ENCODE measurements around the gene NAA10.

The NAA10 gene

DNA sequence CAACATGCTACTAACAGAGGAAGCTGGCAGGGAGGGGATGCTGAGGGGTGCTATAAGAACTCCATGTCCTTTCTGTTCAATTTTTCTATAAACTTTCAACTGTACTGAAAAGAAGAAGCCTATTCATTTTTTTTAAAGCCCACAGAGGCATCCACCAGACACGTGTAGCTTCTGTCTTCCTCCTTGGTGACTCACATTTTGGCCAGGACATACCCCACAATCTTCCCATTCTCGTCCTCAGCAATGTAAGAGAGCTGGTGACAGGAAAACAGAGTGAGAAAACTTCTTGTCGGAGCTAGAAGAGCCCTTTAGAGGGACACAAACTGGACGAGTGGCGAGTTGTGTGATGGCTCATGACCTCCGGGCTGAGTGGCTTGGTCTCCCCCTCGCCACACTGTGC is 1.1 kb downstream of the NAA10 start:
- peak overlapping the region; percentile 63 for H3K4me3 ChIP-seq (ENCODE audit: low read length)
- no peak for DNase-seq (ENCODE audit: low read depth, low spot score)

- H3K4me3 ChIP-seq (ENCODE audit: low read length): no peak overlapping the region
- no peak for DNase-seq (ENCODE audit: low read depth, low spot score)
These were observed 2.5 kb downstream of the NAA10 start for GRCh38 chrX:153932220-153932915.

DNA sequence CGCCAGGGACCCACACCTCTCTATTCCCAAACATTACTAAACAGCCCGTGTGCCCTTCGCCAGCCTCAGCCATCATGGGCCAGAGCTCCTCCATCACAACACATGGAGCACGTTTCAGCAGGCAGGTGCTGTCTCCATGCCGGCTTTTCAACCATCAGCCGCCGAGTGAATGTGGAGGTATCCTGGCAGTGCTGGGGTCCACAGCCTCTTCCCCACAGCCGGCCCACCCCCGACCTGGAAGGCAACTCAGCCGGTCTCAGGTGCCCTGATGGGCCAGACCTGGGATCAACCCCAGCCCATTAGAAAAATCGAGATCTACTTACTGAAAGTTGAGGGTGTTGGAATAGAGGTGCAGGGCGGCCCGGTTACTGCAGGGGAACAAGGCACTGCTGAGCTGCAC is 3.1 kb downstream of the NAA10 start:
- DNase-seq (ENCODE audit: low read depth, low spot score): no peak

DNA sequence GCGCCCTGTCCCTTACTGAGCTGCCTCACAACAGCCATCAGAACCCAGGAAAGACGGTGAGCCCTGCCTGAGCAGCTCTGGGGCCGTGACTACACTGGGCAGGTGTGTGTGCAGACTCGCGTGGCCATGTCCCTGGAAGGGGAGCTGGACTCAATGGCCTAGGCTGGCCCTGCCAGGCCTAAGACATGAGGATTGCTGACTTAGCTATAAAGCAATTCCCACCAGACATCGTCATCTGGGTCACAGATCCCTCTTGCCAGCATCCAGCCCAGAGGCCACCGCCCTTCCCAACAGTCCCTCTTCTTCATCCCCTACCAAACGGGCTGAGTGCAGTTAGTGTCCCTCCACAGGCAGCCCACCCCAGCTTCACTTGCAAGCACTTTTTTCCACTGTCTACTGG is 3.7 kb downstream of the NAA10 start:
- DNase-seq (ENCODE audit: low read depth, low spot score): no peak
- no peak overlapping the region for H3K4me3 ChIP-seq (ENCODE audit: low read length)

More for the DNA sequence above, 3.1 kb downstream of the NAA10 start:
- no peak overlapping the region for H3K4me3 ChIP-seq (ENCODE audit: low read length)

DNA sequence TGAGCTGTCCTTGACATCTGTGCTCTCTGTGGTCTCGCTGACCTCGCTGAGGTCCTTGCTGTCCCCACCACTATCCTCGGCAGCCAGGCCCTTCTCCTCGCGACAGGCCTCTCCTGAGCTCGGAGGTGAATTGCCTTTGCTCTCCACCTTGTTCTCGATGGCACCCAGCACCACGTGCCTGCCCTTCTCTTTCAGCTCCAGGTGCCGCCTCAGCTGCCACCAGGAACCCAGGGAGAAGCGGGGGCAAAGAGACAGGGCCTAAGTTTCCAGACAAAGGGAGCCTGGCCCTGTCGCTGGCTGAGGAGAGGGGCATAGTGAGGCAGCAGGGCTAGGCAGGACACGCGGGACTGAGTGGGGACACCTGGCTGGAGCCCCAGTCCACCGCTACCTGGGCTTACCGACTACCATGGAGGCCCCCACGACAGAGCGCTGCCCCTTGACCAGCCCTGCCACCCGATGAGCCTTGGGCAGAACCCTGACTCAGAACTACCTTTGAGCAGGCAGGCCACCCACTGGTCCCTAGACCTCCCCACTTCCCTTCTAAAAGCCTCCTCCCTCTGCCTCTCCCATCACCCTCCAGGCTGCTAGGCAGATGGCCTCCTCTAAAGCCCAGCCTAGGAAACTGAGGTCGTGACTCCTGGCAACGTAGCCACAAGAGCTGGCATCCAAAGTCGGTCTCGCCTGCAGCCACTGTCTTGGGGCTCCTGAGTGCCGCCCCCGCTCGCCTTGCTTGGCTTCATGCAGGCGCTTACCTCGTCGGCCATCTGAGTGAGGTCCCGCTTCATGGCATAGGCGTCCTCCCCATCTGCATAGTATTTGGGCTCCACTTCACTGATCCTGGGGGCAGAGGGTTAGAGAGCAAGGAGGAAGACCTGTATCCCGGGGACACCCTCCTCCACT is 4.6 kb downstream of the NAA10 start:
- DNase-seq (ENCODE audit: low read depth, low spot score): no peak
- no peak overlapping the region for H3K4me3 ChIP-seq (ENCODE audit: low read length)

- DNase-seq (ENCODE audit: low read depth, low spot score): no peak
These were observed 5.3 kb downstream of the NAA10 start for GRCh38 chrX:153929576-153929975.

GRCh38 chrX:153928846-153929245 is 6.0 kb downstream of the NAA10 start:
- no peak for DNase-seq (ENCODE audit: low read depth, low spot score)
- peak overlapping the region; percentile 51 for H3K4me3 ChIP-seq (ENCODE audit: low read length)

More at GRCh38 chrX:153929576-153929975, 5.3 kb downstream of the NAA10 start:
- peak overlapping the region; percentile 51 for H3K4me3 ChIP-seq (ENCODE audit: low read length)

DNA sequence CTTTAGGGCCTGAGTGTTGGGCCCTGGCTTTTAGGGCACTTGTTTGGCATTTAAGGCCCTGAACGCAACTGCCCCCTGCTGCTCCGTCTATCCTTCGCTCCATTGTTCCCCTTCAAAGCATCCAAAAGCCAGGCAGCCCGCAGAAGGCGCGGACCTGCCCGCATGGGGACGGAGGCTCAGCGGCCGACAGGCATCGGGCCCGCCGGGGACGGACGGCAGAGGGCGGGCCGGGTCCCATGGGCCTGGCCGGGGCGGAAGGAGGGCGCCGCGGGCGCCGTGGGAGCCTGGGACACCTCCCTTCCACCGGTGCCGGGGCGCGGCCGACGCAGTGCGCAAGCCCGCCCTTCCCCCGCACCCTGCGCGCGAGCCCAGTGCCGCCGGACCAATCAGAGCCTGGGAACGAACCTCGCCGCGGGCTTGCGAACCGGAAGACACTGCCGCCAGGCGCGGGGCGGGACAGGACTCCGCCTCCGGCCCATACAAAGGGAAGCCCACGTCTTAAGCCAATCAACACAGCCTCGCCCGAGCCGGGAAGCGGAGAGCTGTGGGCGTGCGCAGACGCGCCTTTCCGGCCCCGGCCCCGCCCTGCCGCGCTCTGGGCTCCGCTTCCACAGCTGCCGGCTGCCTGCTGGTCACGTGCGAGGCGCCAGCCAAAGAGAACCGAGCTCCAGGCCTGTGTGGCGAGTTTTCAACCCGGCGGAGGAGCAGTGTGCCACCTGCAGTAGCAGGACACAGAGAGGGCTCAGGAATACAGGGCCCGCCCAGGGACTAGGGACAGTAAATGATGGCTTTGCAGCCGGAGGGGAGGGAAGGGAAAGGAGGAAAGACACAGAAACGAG is 6.7 kb downstream of the NAA10 start:
- peak overlapping the region; percentile 85 for H3K4me3 ChIP-seq (ENCODE audit: low read length)
- peak; percentile 96 for DNase-seq (ENCODE audit: low read depth, low spot score)

- peak overlapping the region; percentile 85 for H3K4me3 ChIP-seq (ENCODE audit: low read length)
These were observed 7.2 kb downstream of the NAA10 start for GRCh38 chrX:153927672-153927921.

GRCh38 chrX:153926858-153927671 is 7.8 kb downstream of the NAA10 start:
- H3K4me3 ChIP-seq (ENCODE audit: low read length): peak overlapping the region; percentile 85
- peak; percentile 90 for DNase-seq (ENCODE audit: low read depth, low spot score)

More at GRCh38 chrX:153927672-153927921, 7.2 kb downstream of the NAA10 start:
- no peak for DNase-seq (ENCODE audit: low read depth, low spot score)

- H3K4me3 ChIP-seq (ENCODE audit: low read length): peak overlapping the region; percentile 85
- DNase-seq (ENCODE audit: low read depth, low spot score): no peak
These were observed 8.3 kb downstream of the NAA10 start for GRCh38 chrX:153926552-153926857.

DNA sequence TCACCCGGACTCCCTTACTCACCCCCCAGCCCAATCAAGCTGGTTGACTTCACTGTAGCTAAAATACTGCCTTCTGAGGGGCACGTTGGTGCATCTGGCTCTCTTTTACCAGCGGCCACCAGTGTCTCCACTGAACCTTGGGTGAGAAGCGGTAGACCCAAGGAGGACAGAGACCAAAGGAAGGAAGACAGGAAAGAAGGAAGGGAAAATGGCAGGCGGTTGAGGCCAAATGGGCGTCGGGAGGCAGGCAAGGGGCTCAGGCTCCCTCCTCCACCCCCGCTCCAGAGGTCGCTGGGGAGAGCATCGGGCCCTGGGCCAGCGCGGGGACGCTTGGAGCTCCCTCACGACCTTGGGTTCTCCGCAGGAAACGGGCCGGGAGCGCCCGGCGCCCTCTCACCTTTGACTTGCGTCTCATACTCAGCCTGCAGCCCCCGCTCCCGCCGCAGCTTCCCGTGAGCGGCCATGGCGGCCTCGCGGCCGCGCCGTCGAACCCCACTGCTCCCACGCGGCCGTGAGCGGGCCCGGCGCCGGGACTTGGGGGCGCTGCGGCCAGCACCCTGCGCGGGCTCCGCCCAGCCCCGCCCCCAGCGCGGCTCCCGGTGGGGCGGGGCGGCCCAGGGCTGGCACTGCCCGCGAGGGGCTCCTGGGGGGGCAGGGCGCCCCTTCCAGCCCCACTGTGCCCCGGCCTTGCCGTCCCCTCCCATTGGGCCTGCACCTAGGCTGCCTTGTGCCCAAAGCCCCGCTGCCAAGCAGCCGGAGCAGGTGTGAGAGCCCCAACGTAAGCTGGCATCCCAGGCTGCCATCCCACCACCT is 8.9 kb downstream of the NAA10 start, which contains the start of gene ARHGAP4:
Gene ARHGAP4 (minus strand): TSS at position 526 of the 813 bp plus-strand sequence. CDS start 62 bp downstream, at position 464.
- DNase-seq (ENCODE audit: low read depth, low spot score): peak; percentile 40

GRCh38 chrX:153925387-153925738 is 9.5 kb downstream of the NAA10 start:
- DNase-seq (ENCODE audit: low read depth, low spot score): no peak
- peak overlapping the region; percentile 85 for H3K4me3 ChIP-seq (ENCODE audit: low read length)

More for the DNA sequence above, 8.9 kb downstream of the NAA10 start, which contains the start of gene ARHGAP4:
- H3K4me3 ChIP-seq (ENCODE audit: low read length): peak within 1 kb of the TSS; percentile 85

- no peak for DNase-seq (ENCODE audit: low read depth, low spot score)
- peak overlapping the region; percentile 85 for H3K4me3 ChIP-seq (ENCODE audit: low read length)
These were observed 10.5 kb downstream of the NAA10 start for GRCh38 chrX:153924149-153924861.

DNA sequence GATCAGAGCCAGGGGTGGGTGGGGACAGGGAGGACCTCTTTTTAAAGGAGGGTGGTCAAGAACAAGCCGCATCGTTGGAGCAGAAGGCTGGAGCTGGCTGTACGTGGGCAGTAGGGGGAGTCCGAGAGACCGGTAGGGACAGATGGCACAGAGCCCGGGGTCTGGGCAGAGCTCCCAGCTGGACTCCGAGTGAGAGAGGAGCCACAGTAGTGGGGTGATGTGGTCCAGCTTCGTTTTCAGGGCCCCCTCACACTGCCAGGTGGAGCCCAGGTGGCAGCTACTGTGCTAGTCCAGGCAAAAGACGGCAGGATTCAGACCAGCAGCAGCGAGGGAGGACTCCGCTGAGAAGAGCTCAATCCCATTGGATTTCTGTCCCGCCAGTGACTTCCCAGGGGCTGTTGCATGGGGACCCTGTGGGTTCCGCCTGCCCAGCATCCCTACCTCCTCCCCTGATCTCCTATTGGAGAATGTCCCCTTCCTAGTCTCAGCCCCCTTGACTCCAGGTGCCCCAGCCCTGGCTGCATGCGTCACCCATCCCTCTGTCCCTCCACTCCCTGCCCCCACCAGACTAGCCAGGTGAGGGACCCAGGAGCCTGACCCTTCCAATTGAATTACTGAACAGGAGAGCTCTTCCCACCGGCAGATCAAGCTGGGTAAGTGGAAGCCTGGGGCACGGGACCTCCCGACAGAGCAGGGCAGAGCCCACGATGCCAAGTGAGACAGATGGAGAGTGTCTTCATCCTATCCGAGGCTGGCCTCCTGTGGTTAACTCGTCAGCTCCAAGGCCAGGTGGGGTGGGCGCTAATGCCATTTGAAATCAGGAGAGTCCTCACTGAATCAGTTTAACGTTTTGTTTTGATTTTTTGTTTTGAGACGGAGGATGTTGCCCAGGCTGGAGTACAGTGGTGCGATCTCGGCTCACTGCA is 11.6 kb downstream of the NAA10 start:
- DNase-seq (ENCODE audit: low read depth, low spot score): no peak
- H3K4me3 ChIP-seq (ENCODE audit: low read length): no peak overlapping the region
